ENCODE data around the gene CUEDC2. TPM values are rescaled to one million over a fixed set of nuclear protein-coding genes. Genes with fewer than 3 reads are reported as not detected.

Gene CUEDC2
- total RNA-seq, 1 experiment from 2014 or later: 40.2 TPM

GRCh38 chr10:102399217-102400021 is 33.0 kb downstream of the CUEDC2 start (continued):
- TF ChIP-seq JAZF1 (CRISPR knock-in tag; IDR thresholded peaks at IDR 0.05) (no peak), AFF4 (CRISPR knock-in tag; IDR thresholded peaks at IDR 0.05; ENCODE audit: borderline replicate concordance) (no peak), MYBL2 (CRISPR knock-in tag; IDR thresholded peaks at IDR 0.05) (peak; percentile 43; the same call in 1 of the 2 replicates), ZNF512 (CRISPR knock-in tag; IDR thresholded peaks at IDR 0.05; ENCODE audit: borderline replicate concordance) (no peak), NR3C1 (CRISPR knock-in tag; conservative IDR thresholded peaks at IDR 0.05; ENCODE audit: low read depth) (no peak), SMAD3 (CRISPR knock-in tag; IDR thresholded peaks at IDR 0.05; ENCODE audit: borderline replicate concordance) (0 out of 2 replicates have a peak, but pooled peaks have one; percentile 71), SOX15 (CRISPR knock-in tag; IDR thresholded peaks at IDR 0.05) (no peak), USF1 (CRISPR knock-in tag; IDR thresholded peaks at IDR 0.05) (peak; percentile 45; the same call in 1 of the 2 replicates), TEAD4 (CRISPR knock-in tag; IDR thresholded peaks at IDR 0.05) (no peak), MLX (CRISPR knock-in tag; IDR thresholded peaks at IDR 0.05) (no peak), TP53 (CRISPR knock-in tag; IDR thresholded peaks at IDR 0.05) (0 out of 2 replicates have a peak, but pooled peaks have one; percentile 71), PRDM15 (CRISPR knock-in tag; IDR thresholded peaks at IDR 0.05) (no peak), PRRX2 (CRISPR knock-in tag; IDR thresholded peaks at IDR 0.05) (no peak), ZNF317 (CRISPR knock-in tag; IDR thresholded peaks at IDR 0.05; ENCODE audit: borderline replicate concordance, low read depth) (no peak), MAX (CRISPR knock-in tag; IDR thresholded peaks at IDR 0.05) (peak; percentile 90), E2F5 (CRISPR knock-in tag; IDR thresholded peaks at IDR 0.05) (peak; percentile 92), ZNF671 (CRISPR knock-in tag; IDR thresholded peaks at IDR 0.05) (no peak), GTF2I (CRISPR knock-in tag; conservative IDR thresholded peaks at IDR 0.05) (no peak), MXD4 (CRISPR knock-in tag; IDR thresholded peaks at IDR 0.05; ENCODE audit: borderline replicate concordance) (no peak), NFATC4 (CRISPR knock-in tag; IDR thresholded peaks at IDR 0.05) (no peak), ZNF425 (CRISPR knock-in tag; conservative IDR thresholded peaks at IDR 0.05) (no peak), TCF7 (CRISPR knock-in tag; IDR thresholded peaks at IDR 0.05; ENCODE audit: low read depth) (no peak), GRHL2 (CRISPR knock-in tag; IDR thresholded peaks at IDR 0.05; ENCODE audit: insufficient replicate concordance, severe bottlenecking) (no peak)

Measured in WTC11 (cell line).